AG09309 (cell line): ENCODE results near the gene ARPP19.
"Not testable (repeated sequence)": the region's sequence is repeated elsewhere in the genome, so short reads cannot be mapped to it uniquely, and the experiment has no call there.

Source experiments
- DNase-seq: peaks from one replicate; pipeline ENCODE4 v3.0.0-alpha.2; 2010; ENCODE audit warnings: low read depth
- H3K4me3 ChIP-seq: 2 replicates; pipeline ENCODE4 v1.5.1; 2011; ENCODE audit warnings: mild to moderate bottlenecking, low read depth, low read length, moderate library complexity; ENCODE audit not compliant: control insufficient read depth
- CTCF ChIP-seq: IDR thresholded peaks from 2 replicates; pipeline ENCODE4 v1.5.1; 2011; ENCODE audit warnings: mild to moderate bottlenecking, low read depth, low read length, inconsistent platforms; ENCODE audit not compliant: insufficient read depth, control insufficient read depth; ENCODE audit errors: missing control alignments

The ARPP19 gene

GRCh38 chr15:52568601-52569585 is at the start of gene ARPP19:
Gene ARPP19, minus strand, starts transcription at chr15:52569030. Its CDS starts 138 bp downstream, at chr15:52568892.
- peak within 1 kb of the TSS; percentile 81 for H3K4me3 ChIP-seq
- no peak for TF ChIP-seq CTCF
- peak; percentile 56 for DNase-seq

- DNase-seq: no peak
- no peak overlapping the region for H3K4me3 ChIP-seq
- no peak for TF ChIP-seq CTCF
Measured at GRCh38 chr15:52617026-52617425, 48.2 kb upstream of the ARPP19 start.

GRCh38 chr15:52615302-52615701 is 46.5 kb upstream of the ARPP19 start:
- H3K4me3 ChIP-seq: no peak overlapping the region
- no peak for DNase-seq
- no peak for TF ChIP-seq CTCF

GRCh38 chr15:52609593-52609992 is 40.8 kb upstream of the ARPP19 start:
- no peak for TF ChIP-seq CTCF
- H3K4me3 ChIP-seq: no peak overlapping the region
- DNase-seq: no peak

- H3K4me3 ChIP-seq: no peak overlapping the region
- no peak for TF ChIP-seq CTCF
- no peak for DNase-seq
Measured at GRCh38 chr15:52584414-52584813, 15.6 kb upstream of the ARPP19 start.

GRCh38 chr15:52579852-52580251 is 11.0 kb upstream of the ARPP19 start:
- no peak overlapping the region for H3K4me3 ChIP-seq
- DNase-seq: no peak
- TF ChIP-seq CTCF: no peak

GRCh38 chr15:52576692-52577091 is 7.9 kb upstream of the ARPP19 start:
- H3K4me3 ChIP-seq: no peak overlapping the region
- no peak for TF ChIP-seq CTCF
- no peak for DNase-seq

GRCh38 chr15:52575573-52575972 is 6.7 kb upstream of the ARPP19 start:
- DNase-seq, H3K4me3 ChIP-seq: not testable (repeated sequence)
